PC-9 (cell line): Measurements from ENCODE around the gene RABL6.

Experiments used
- CTCF ChIP-seq: fragments of 200-600 bp; sonication (generic); conservative IDR thresholded peaks from 2 replicates; pipeline ENCODE4 v1.6.1; 2017; ENCODE audit warnings: mixed run types, antibody characterized with exemption, mild to moderate bottlenecking, moderate library complexity
- EZH2 ChIP-seq: fragments of 200-600 bp; sonication (generic); IDR thresholded peaks from 2 replicates; pipeline ENCODE4 v1.8.0; 2017; ENCODE audit warnings: antibody characterized with exemption, low read depth

- TF ChIP-seq CTCF: no peak
- TF ChIP-seq EZH2: no peak
These were observed 3.9 kb upstream of the RABL6 start for GRCh38 chr9:136803551-136804508.
